Stomach smooth muscle (tissue), 2 donors: ENCODE data around the gene CST4.
A peak's percentile ranks its signal among the peaks of the same experiment; 100 is the strongest.
"Not testable (repeated sequence)": the region's sequence is repeated elsewhere in the genome, so short reads cannot be mapped to it uniquely, and the experiment has no call there.

ENCODE experiments used
- H3K27ac ChIP-seq: one replicate; pipeline ENCODE4 v1.7.0; 2013; ENCODE audit warnings: mild to moderate bottlenecking, low read length, inconsistent platforms
- H3K27me3 ChIP-seq, 2 donors: one replicate each; pipeline ENCODE4 v1.7.0; 2013; ENCODE audit warnings: low read length in 2 of 2; ENCODE audit not compliant: insufficient read depth in 2 of 2, control insufficient read depth in 1 of 2
- H3K36me3 ChIP-seq, 2 donors: one replicate each; pipeline ENCODE4 v1.7.0; 2013; ENCODE audit warnings: low read length in 2 of 2; ENCODE audit not compliant: control insufficient read depth in 2 of 2, insufficient read depth in 2 of 2
- H3K4me1 ChIP-seq: one replicate; pipeline ENCODE4 v1.7.0; 2013; ENCODE audit warnings: low read length; ENCODE audit not compliant: control insufficient read depth, insufficient read depth
- H3K4me3 ChIP-seq, 2 donors: one replicate each; pipeline ENCODE4 v1.7.0; 2013; ENCODE audit warnings: low read length in 2 of 2
- H3K9ac ChIP-seq, 2 donors: one replicate each; pipeline ENCODE4 v1.7.0; 2013; ENCODE audit warnings: low read length in 2 of 2, mild to moderate bottlenecking in 1 of 2
- H3K9me3 ChIP-seq, 2 donors: one replicate each; pipeline ENCODE4 v1.7.0; 2013; ENCODE audit warnings: low read length in 2 of 2; ENCODE audit not compliant: control insufficient read depth in 2 of 2
- donor health status: healthy.
- donor health status: Pancreatic carcinoma.

Gene CST4

GRCh38 chr20:23661002-23661429 lies 27.8 kb downstream of the CST4 start:
- no peaks in the 10 kb centered on the region for H3K9me3 ChIP-seq
- H3K4me1 ChIP-seq: peaks cover 8% of the 10 kb centered on the region

GRCh38 chr20:23659989-23660837 lies 28.6 kb downstream of the CST4 start:
- peak overlapping the region in 1 of 2 donors; percentile 4 for H3K4me3 ChIP-seq
- peaks cover 16% of the 10 kb centered on the region for H3K4me1 ChIP-seq
- peak overlapping the region; percentile 56 for H3K27ac ChIP-seq
- no peaks in the 10 kb centered on the region for H3K36me3 ChIP-seq
- H3K27me3 ChIP-seq: no peaks in the 10 kb centered on the region
- peak overlapping the region in 1 of 2 donors; percentile 0 for H3K9ac ChIP-seq
- H3K9me3 ChIP-seq: no peaks in the 10 kb centered on the region

More at GRCh38 chr20:23661002-23661429, 27.8 kb downstream of the CST4 start:
- no peaks in the 10 kb centered on the region for H3K27me3 ChIP-seq
- H3K27ac ChIP-seq: no peak overlapping the region
- no peak overlapping the region for H3K4me3 ChIP-seq
- no peak overlapping the region for H3K9ac ChIP-seq
- no peaks in the 10 kb centered on the region for H3K36me3 ChIP-seq

GRCh38 chr20:23659610-23659988 lies 29.2 kb downstream of the CST4 start:
- not testable (repeated sequence) for H3K27ac ChIP-seq, H3K27me3 ChIP-seq, H3K9ac ChIP-seq, H3K36me3 ChIP-seq, H3K4me3 ChIP-seq, H3K9me3 ChIP-seq
- H3K4me1 ChIP-seq: peaks cover 20% of the 10 kb centered on the region

GRCh38 chr20:23658989-23659609 lies 29.7 kb downstream of the CST4 start:
- Histone ChIP-seq H3K9me3 (no peaks in the 10 kb centered on the region), H3K36me3 (no peaks in the 10 kb centered on the region), H3K4me1 (peaks cover 25% of the 10 kb centered on the region), H3K27ac (no peak overlapping the region), H3K4me3 (no peak overlapping the region), H3K27me3 (no peaks in the 10 kb centered on the region), H3K9ac (no peak overlapping the region)

- H3K36me3 ChIP-seq: no peaks in the 10 kb centered on the region
- no peak overlapping the region for H3K27ac ChIP-seq
- no peak overlapping the region for H3K9ac ChIP-seq
- H3K9me3 ChIP-seq: no peaks in the 10 kb centered on the region
- no peak overlapping the region for H3K4me3 ChIP-seq
- H3K4me1 ChIP-seq: peaks cover 32% of the 10 kb centered on the region
- H3K27me3 ChIP-seq: no peaks in the 10 kb centered on the region
Observed at GRCh38 chr20:23658336-23658735, 30.5 kb downstream of the CST4 start.

- no peaks in the 10 kb centered on the region for H3K36me3 ChIP-seq
- no peak overlapping the region for H3K4me3 ChIP-seq
- peaks cover 33% of the 10 kb centered on the region for H3K4me1 ChIP-seq
- no peak overlapping the region for H3K9ac ChIP-seq
- no peaks in the 10 kb centered on the region for H3K9me3 ChIP-seq
- no peaks in the 10 kb centered on the region for H3K27me3 ChIP-seq
- H3K27ac ChIP-seq: no peak overlapping the region
Observed at GRCh38 chr20:23657202-23657601, 31.6 kb downstream of the CST4 start.

GRCh38 chr20:23656372-23656771 lies 32.5 kb downstream of the CST4 start:
- H3K36me3 ChIP-seq: no peaks in the 10 kb centered on the region
- no peaks in the 10 kb centered on the region for H3K9me3 ChIP-seq
- peak overlapping the region; percentile 10 to 47 for H3K4me3 ChIP-seq
- H3K4me1 ChIP-seq: peaks cover 33% of the 10 kb centered on the region
- no peaks in the 10 kb centered on the region for H3K27me3 ChIP-seq
- no peak overlapping the region for H3K9ac ChIP-seq
- H3K27ac ChIP-seq: peak overlapping the region; percentile 46

GRCh38 chr20:23655491-23656211 lies 33.2 kb downstream of the CST4 start:
- Histone ChIP-seq H3K9me3 (no peaks in the 10 kb centered on the region), H3K4me3 (peak overlapping the region; percentile 10 to 47), H3K4me1 (peaks cover 33% of the 10 kb centered on the region), H3K27ac (peak overlapping the region; percentile 46), H3K27me3 (no peaks in the 10 kb centered on the region), H3K9ac (peak overlapping the region in 1 of 2 donors; percentile 40), H3K36me3 (no peaks in the 10 kb centered on the region)

- H3K4me1 ChIP-seq: peaks cover 27% of the 10 kb centered on the region
- no peaks in the 10 kb centered on the region for H3K36me3 ChIP-seq
- no peak overlapping the region for H3K4me3 ChIP-seq
- H3K27me3 ChIP-seq: no peaks in the 10 kb centered on the region
- peak overlapping the region in 1 of 2 donors; percentile 40 for H3K9ac ChIP-seq
- no peaks in the 10 kb centered on the region for H3K9me3 ChIP-seq
- peak overlapping the region; percentile 41 for H3K27ac ChIP-seq
Observed at GRCh38 chr20:23654717-23655116, 34.1 kb downstream of the CST4 start.

GRCh38 chr20:23654000-23654399 lies 34.8 kb downstream of the CST4 start:
- H3K9me3 ChIP-seq: no peaks in the 10 kb centered on the region
- H3K36me3 ChIP-seq: no peaks in the 10 kb centered on the region
- peak overlapping the region; percentile 41 for H3K27ac ChIP-seq
- H3K4me3 ChIP-seq: no peak overlapping the region
- H3K4me1 ChIP-seq: peaks cover 27% of the 10 kb centered on the region
- no peaks in the 10 kb centered on the region for H3K27me3 ChIP-seq
- H3K9ac ChIP-seq: no peak overlapping the region
